ENCODE data around the gene THBS3. TPM values are rescaled to one million over a fixed set of nuclear protein-coding genes. Genes with fewer than 3 reads are reported as not detected.

THBS3 gene
- polyA plus RNA-seq, 1 donor from 2014 or later, result 99.6 TPM

DNA sequence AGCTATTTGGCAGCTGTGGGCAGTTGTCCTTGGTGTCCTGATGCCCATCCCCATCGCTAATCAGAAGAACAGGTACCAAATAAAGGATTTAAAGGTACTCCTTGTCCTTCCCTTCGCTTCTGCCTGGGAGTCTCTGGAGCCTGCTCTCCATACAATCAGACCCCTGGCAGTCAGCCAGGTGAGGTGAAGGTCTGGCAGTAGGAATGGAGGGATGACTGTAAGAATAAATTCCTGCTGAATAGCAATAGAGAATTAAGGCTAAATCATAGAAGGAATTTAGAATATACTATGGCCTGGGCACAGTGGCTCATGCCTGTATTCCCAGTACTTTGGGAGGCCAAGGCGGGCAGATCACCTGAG is 9.2 kb downstream of the THBS3 start:
- Histone ChIP-seq H3K9me2 (ENCODE audit: insufficient read depth, low read length) (no peaks in the 10 kb centered on the region), H3K4me2 (ENCODE audit: low read length) (no peak overlapping the region), H3K9ac (ENCODE audit: low read length) (no peak overlapping the region), H3K27ac (ENCODE audit: low read length) (no peak overlapping the region), H3K27me3 (ENCODE audit: insufficient read depth, low read depth, low read length) (no peaks in the 10 kb centered on the region), H3F3A (ENCODE audit: insufficient read depth, low read length, poor library complexity, severe bottlenecking) (no peaks in the 10 kb centered on the region), H3K4me3 (ENCODE audit: low read length) (no peak overlapping the region), H4K20me1 (ENCODE audit: insufficient read depth) (no peaks in the 10 kb centered on the region), H3K9me3 (ENCODE audit: low read length) (no peaks in the 10 kb centered on the region), H3K79me2 (replicated peaks; ENCODE audit: insufficient read depth, low read length) (peaks cover 35% of the 10 kb centered on the region), H2AFZ (ENCODE audit: low read depth, low read length) (no peak overlapping the region), H3K36me3 (ENCODE audit: insufficient read depth, low read length) (no peaks in the 10 kb centered on the region)
- TF ChIP-seq EP300 (conservative IDR thresholded peaks at IDR 0.05; ENCODE audit: poor library complexity, severe bottlenecking), result no peak
- no peak for TF ChIP-seq RAD21 (conservative IDR thresholded peaks at IDR 0.05)
- TF ChIP-seq TAF1 (IDR thresholded peaks at IDR 0.05; ENCODE audit: low read depth), result no peak
- TF ChIP-seq, protein P1, sequence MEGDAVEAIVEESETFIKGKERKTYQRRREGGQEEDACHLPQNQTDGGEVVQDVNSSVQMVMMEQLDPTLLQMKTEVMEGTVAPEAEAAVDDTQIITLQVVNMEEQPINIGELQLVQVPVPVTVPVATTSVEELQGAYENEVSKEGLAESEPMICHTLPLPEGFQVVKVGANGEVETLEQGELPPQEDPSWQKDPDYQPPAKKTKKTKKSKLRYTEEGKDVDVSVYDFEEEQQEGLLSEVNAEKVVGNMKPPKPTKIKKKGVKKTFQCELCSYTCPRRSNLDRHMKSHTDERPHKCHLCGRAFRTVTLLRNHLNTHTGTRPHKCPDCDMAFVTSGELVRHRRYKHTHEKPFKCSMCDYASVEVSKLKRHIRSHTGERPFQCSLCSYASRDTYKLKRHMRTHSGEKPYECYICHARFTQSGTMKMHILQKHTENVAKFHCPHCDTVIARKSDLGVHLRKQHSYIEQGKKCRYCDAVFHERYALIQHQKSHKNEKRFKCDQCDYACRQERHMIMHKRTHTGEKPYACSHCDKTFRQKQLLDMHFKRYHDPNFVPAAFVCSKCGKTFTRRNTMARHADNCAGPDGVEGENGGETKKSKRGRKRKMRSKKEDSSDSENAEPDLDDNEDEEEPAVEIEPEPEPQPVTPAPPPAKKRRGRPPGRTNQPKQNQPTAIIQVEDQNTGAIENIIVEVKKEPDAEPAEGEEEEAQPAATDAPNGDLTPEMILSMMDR (IDR thresholded peaks at IDR 0.05; ENCODE audit: poor library complexity, severe bottlenecking), result no peak
- TF ChIP-seq, protein P2, sequence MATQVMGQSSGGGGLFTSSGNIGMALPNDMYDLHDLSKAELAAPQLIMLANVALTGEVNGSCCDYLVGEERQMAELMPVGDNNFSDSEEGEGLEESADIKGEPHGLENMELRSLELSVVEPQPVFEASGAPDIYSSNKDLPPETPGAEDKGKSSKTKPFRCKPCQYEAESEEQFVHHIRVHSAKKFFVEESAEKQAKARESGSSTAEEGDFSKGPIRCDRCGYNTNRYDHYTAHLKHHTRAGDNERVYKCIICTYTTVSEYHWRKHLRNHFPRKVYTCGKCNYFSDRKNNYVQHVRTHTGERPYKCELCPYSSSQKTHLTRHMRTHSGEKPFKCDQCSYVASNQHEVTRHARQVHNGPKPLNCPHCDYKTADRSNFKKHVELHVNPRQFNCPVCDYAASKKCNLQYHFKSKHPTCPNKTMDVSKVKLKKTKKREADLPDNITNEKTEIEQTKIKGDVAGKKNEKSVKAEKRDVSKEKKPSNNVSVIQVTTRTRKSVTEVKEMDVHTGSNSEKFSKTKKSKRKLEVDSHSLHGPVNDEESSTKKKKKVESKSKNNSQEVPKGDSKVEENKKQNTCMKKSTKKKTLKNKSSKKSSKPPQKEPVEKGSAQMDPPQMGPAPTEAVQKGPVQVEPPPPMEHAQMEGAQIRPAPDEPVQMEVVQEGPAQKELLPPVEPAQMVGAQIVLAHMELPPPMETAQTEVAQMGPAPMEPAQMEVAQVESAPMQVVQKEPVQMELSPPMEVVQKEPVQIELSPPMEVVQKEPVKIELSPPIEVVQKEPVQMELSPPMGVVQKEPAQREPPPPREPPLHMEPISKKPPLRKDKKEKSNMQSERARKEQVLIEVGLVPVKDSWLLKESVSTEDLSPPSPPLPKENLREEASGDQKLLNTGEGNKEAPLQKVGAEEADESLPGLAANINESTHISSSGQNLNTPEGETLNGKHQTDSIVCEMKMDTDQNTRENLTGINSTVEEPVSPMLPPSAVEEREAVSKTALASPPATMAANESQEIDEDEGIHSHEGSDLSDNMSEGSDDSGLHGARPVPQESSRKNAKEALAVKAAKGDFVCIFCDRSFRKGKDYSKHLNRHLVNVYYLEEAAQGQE (IDR thresholded peaks at IDR 0.05; ENCODE audit: borderline replicate concordance), result no peak
- TF ChIP-seq POLR2AphosphoS5 (IDR thresholded peaks at IDR 0.05), result no peak
- TF ChIP-seq SMC3 (conservative IDR thresholded peaks at IDR 0.05; ENCODE audit: poor library complexity), result no peak
- no peak for TF ChIP-seq EZH2 (IDR thresholded peaks at IDR 0.05; ENCODE audit: borderline replicate concordance, insufficient read depth, low read length, poor library complexity, severe bottlenecking)
- TF ChIP-seq MXI1 (conservative IDR thresholded peaks at IDR 0.05; ENCODE audit: poor library complexity, severe bottlenecking), result no peak

DNA sequence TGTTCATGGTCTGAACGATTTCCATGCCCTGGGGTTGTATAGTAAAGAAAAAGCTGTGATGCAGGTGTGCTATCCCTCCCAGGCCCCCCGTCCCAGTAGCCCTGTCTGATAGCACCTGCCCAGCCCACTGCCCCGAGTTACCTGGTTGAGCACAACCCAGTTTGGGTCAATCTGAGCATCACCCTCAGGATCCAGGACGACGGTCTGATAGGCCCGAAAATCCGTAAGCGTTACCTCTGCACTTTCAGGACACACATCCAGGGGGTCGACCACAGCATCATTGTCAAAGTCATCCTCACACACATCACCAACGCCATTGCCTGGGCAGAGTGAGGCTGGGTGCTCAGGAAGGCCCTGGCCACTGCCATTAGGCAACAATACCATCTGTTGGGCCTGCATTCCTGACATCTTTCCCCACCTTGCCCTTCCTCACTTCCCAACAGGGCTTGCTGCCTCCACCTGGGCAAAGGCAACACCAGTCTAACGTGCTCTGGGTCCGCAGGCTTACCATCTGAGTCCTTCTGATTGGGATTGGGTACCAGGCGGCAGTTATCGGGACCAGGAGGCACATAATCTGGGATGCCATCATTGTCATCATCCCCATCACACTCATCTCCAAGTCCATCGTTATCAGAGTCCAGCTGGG is 9.7 kb downstream of the THBS3 start:
- Histone ChIP-seq H2AFZ (ENCODE audit: low read depth, low read length) (no peak overlapping the region), H4K20me1 (ENCODE audit: insufficient read depth) (no peaks in the 10 kb centered on the region), H3K9ac (ENCODE audit: low read length) (no peak overlapping the region), H3K27ac (ENCODE audit: low read length) (no peak overlapping the region), H3K9me2 (ENCODE audit: insufficient read depth, low read length) (no peaks in the 10 kb centered on the region), H3K4me2 (ENCODE audit: low read length) (no peak overlapping the region), H3K79me2 (replicated peaks; ENCODE audit: insufficient read depth, low read length) (peaks cover 35% of the 10 kb centered on the region), H3K36me3 (ENCODE audit: insufficient read depth, low read length) (no peaks in the 10 kb centered on the region), H3K4me3 (ENCODE audit: low read length) (no peak overlapping the region), H3F3A (ENCODE audit: insufficient read depth, low read length, poor library complexity, severe bottlenecking) (no peaks in the 10 kb centered on the region), H3K27me3 (ENCODE audit: insufficient read depth, low read depth, low read length) (no peaks in the 10 kb centered on the region), H3K9me3 (ENCODE audit: low read length) (no peaks in the 10 kb centered on the region)
- TF ChIP-seq MXI1 (conservative IDR thresholded peaks at IDR 0.05; ENCODE audit: poor library complexity, severe bottlenecking) (no peak), TAF1 (IDR thresholded peaks at IDR 0.05; ENCODE audit: low read depth) (no peak), RAD21 (conservative IDR thresholded peaks at IDR 0.05) (no peak), SMC3 (conservative IDR thresholded peaks at IDR 0.05; ENCODE audit: poor library complexity) (no peak)

Measured in neural cell (in vitro differentiated cells).